K562 (cell line): Measurements from ENCODE around the gene FRMD5. TPM values are rescaled to one million over a fixed set of nuclear protein-coding genes. Genes with fewer than 3 reads are reported as not detected.

Experiments used
- ARID2 ChIP-seq: fragments of 450-650 bp; IDR thresholded peaks from 2 replicates; pipeline ENCODE4 v1.6.1; 2017; ENCODE audit warnings: antibody characterized with exemption, mild to moderate bottlenecking
- CHD1 ChIP-seq: fragments of 200-600 bp; sonication (generic); IDR thresholded peaks from one replicate; pipeline ENCODE4 v1.6.1; 2012; ENCODE audit warnings: mild to moderate bottlenecking, moderate library complexity, low read length, inconsistent platforms
- GTF2E2 ChIP-seq: fragments of 200-800 bp; sonication (Bioruptor generic); IDR thresholded peaks from 2 replicates; pipeline ENCODE4 v1.6.1; 2016; ENCODE audit warnings: missing genetic modification characterization, missing compliant biosample characterization
- HDAC8 ChIP-seq: fragments of 450-650 bp; IDR thresholded peaks from 2 replicates; pipeline ENCODE4 v1.6.1; 2016; ENCODE audit warnings: mild to moderate bottlenecking, missing genetic modification characterization, moderate library complexity, missing compliant biosample characterization
- NFYB ChIP-seq: IDR thresholded peaks from 2 replicates; pipeline ENCODE4 v1.6.1; 2011; ENCODE audit warnings: mild to moderate bottlenecking, moderate library complexity; ENCODE audit not compliant: insufficient read length; ENCODE audit errors: extremely low read depth
- POLR2B ChIP-seq: fragments of 450-650 bp; IDR thresholded peaks from 2 replicates; pipeline ENCODE4 v1.6.1; 2018; ENCODE audit warnings: low read depth; ENCODE audit not compliant: partially characterized antibody
- RAD51 ChIP-seq: fragments of 450-650 bp; IDR thresholded peaks from 2 replicates; pipeline ENCODE4 v1.7.1; 2016; ENCODE audit warnings: low read depth, mild to moderate bottlenecking, borderline replicate concordance
- RBM25 ChIP-seq: fragments of 200-400 bp; formaldehyde crosslinking; IDR thresholded peaks from 2 replicates; pipeline ENCODE4 v1.6.1; 2018; ENCODE audit warnings: low read length, low read depth, moderate library complexity; ENCODE audit not compliant: severe bottlenecking
- RBM34 ChIP-seq: fragments of 200-400 bp; formaldehyde crosslinking; IDR thresholded peaks from 2 replicates; pipeline ENCODE4 v1.6.1; 2018; ENCODE audit warnings: low read length, borderline replicate concordance; ENCODE audit not compliant: insufficient read depth
- RFX1 ChIP-seq: fragments of 450-650 bp; IDR thresholded peaks from 2 replicates; pipeline ENCODE4 v1.6.1; 2016; ENCODE audit warnings: mild to moderate bottlenecking, moderate library complexity
- SRSF7 ChIP-seq: fragments of 200-400 bp; formaldehyde crosslinking; optimal IDR thresholded peaks from 2 replicates; pipeline ENCODE3; 2017; ENCODE audit warnings: mild to moderate bottlenecking, low read depth, low read length
- TCF3 ChIP-seq: sonication (generic); formaldehyde crosslinking; IDR thresholded peaks from 2 replicates; pipeline ENCODE4 v1.4.0; 2020; ENCODE audit warnings: mild to moderate bottlenecking, missing genetic modification reagents
- TCF7 ChIP-seq: sonication (generic); IDR thresholded peaks from 2 replicates; pipeline ENCODE4 v1.6.1; 2016; ENCODE audit warnings: antibody characterized with exemption, borderline replicate concordance
- TOE1 ChIP-seq, 2 experiments: fragments of 450-650 bp in 1 of 2; sonication (generic) in 1 of 2; formaldehyde crosslinking in 1 of 2; IDR thresholded peaks; 2 replicates each; pipeline versions ENCODE4 v1.7.1 to v1.8.0; 2016 to 2022; ENCODE audit warnings: borderline replicate concordance in 2 of 2, mild to moderate bottlenecking in 2 of 2, antibody characterized with exemption in 1 of 2, inconsistent platforms in 1 of 2, low read depth in 1 of 2, missing genetic modification reagents in 1 of 2, moderate library complexity in 1 of 2
- WHSC1 ChIP-seq: IDR thresholded peaks from one replicate; pipeline ENCODE4 v1.6.1; 2012; ENCODE audit warnings: low read length, control low read depth, inconsistent platforms
- XRCC5 ChIP-seq: fragments of 200-400 bp; formaldehyde crosslinking; IDR thresholded peaks from 2 replicates; pipeline ENCODE4 v1.6.1; 2017; ENCODE audit warnings: low read depth, mild to moderate bottlenecking, low read length
- YBX1 ChIP-seq: fragments of 450-650 bp; IDR thresholded peaks from 2 replicates; pipeline ENCODE4 v1.7.1; 2016; ENCODE audit warnings: mild to moderate bottlenecking
- ZEB2 ChIP-seq: fragments of 450-650 bp; IDR thresholded peaks from 2 replicates; pipeline ENCODE4 v1.6.1; 2016
- ZNF274 ChIP-seq: IDR thresholded peaks from 2 replicates; pipeline ENCODE4 v1.6.1; 2011; ENCODE audit warnings: low read depth, mild to moderate bottlenecking, low read length, moderate library complexity, borderline replicate concordance
- ZNF431 ChIP-seq: sonication (generic); formaldehyde crosslinking; IDR thresholded peaks from 2 replicates; pipeline ENCODE4 v1.8.0; 2022; ENCODE audit warnings: mild to moderate bottlenecking, missing genetic modification reagents
- ZNF445 ChIP-seq: fragments of 250-450 bp; sonication (Bioruptor Pico); IDR thresholded peaks from 2 replicates; pipeline ENCODE4 v1.4.0; 2020; ENCODE audit warnings: low read depth, mild to moderate bottlenecking, moderate library complexity
- ZNF707 ChIP-seq: fragments of 250-450 bp; sonication (Bioruptor Pico); conservative IDR thresholded peaks from 2 replicates; pipeline ENCODE4 v1.8.0; 2022; ENCODE audit warnings: inconsistent platforms, mild to moderate bottlenecking, moderate library complexity
- polyA plus RNA-seq, 8 experiments: library from polyadenylated mRNA; depleted of rRNA in 4 of 8; stranded (reverse) in 5 of 8; unstranded in 3 of 8; fragments of >200 nt; fragmentation: Nextera tagmentation in 2 of 8; fragmentation: Illumina TruSeq in 1 of 8; extraction: Ambion mirVana in 2 of 8; extraction: Trizol in 1 of 8; gene quantifications; 2 replicates each; pipeline versions ENCODE4 v1.2.1 to v1.2.3, GENCODE V29; 2011 to 2014; ENCODE audit warnings: inconsistent platforms in 1 of 8, missing spikeins in 1 of 8
- total RNA-seq, 7 experiments: library from RNA; depleted of rRNA in 6 of 7; stranded (reverse); fragments of >200 nt in 6 of 7; fragmentation: Illumina TruSeq in 2 of 7; extraction: Trizol in 2 of 7; gene quantifications; 2 replicates each; pipeline versions ENCODE4 v1.2.1 to v1.2.3, GENCODE V29; 2011 to 2021; ENCODE audit warnings: low replicate concordance in 1 of 7
- TF ChIP-seq, protein P1 (sequence below): sonication (generic); formaldehyde crosslinking; IDR thresholded peaks from 2 replicates; pipeline ENCODE4 v1.5.0; 2020; ENCODE audit warnings: missing genetic modification reagents
- TF ChIP-seq, protein P2 (sequence below): sonication (generic); formaldehyde crosslinking; IDR thresholded peaks from 2 replicates; pipeline ENCODE4 v1.8.1; 2023; ENCODE audit warnings: mild to moderate bottlenecking, missing genetic modification reagents
- TF ChIP-seq, protein P3 (sequence below): fragments of 450-650 bp; formaldehyde crosslinking; IDR thresholded peaks from 2 replicates; pipeline ENCODE4 v1.4.0; 2020; ENCODE audit warnings: mild to moderate bottlenecking, moderate library complexity

The FRMD5 gene
- total and polyA plus RNA-seq, 9 of the 15 experiments (the other 6 are each of a cell fraction or from before 2014, with no cell fraction given) = 0.13 to 0.38 TPM; not detected in 7

DNA sequence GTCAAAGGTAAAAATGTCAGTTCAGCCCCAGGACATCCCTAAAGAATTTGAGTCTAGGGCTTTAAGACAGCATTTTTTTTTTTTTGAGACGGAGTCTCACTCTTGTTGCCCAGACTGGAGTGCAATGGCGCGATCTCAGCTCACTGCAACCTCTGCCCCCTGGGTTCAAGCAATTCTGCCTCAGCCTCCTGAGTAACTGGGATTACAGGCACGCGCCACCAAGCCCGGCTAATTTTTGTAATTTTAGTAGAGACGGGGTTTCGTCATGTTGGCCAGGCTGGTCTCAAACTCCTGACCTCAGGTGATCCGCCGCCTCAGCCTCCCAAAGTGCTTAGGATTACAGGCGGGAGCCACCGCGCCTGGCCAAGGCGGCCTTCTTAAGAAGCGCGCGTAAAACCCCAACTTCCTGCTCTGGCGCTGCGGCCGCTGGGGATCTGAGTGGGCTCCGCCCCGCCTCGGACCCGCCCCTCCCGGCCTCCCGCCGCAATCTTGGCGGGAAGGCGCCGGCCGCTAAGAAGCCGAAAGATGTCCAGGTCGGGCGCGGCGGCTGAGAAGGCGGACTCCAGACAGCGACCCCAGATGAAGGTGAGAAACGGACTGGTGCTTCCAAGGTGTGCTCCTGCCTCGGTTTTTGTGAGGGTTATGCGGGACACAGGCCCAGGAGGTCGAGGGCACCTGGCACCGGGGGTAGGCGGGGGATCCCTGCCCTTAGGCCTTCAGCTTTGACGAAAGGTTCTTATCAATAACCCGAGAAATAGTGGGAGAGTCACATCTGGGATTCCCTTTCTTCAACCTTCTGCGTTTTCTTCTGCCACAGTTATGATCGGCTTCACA, 368.3 kb downstream of the FRMD5 start, which contains the start of gene WDR76 (continued):
- TF ChIP-seq GTF2E2 (tag) (peak; percentile 83), ZEB2 (no peak), ZNF707 (CRISPR knock-in tag) (no peak), TCF3 (no peak), TOE1 (IDR thresholded peaks at IDR 0.05; ENCODE audit: borderline replicate concordance) (peak; percentile 20; the same call in 1 of the 2 replicates), TOE1 (CRISPR knock-in tag; IDR thresholded peaks at IDR 0.05; ENCODE audit: borderline replicate concordance, low read depth) (no peak), CHD1 (no peak), YBX1 (no peak), RAD51 (no peak), NFYB (no peak), POLR2B (peak; percentile 74), ARID2 (peak; percentile 19; the same call in 1 of the 2 replicates), HDAC8 (tag) (peak; percentile 37; the same call in 1 of the 2 replicates), TCF7 (no peak), ZNF274 (no peak), SRSF7 (no peak), RBM25 (no peak), XRCC5 (no peak), ZNF445 (CRISPR knock-in tag) (no peak), RBM34 (no peak), WHSC1 (no peak), ZNF431 (CRISPR knock-in tag) (no peak), RFX1 (no peak)
- TF ChIP-seq, protein P1, sequence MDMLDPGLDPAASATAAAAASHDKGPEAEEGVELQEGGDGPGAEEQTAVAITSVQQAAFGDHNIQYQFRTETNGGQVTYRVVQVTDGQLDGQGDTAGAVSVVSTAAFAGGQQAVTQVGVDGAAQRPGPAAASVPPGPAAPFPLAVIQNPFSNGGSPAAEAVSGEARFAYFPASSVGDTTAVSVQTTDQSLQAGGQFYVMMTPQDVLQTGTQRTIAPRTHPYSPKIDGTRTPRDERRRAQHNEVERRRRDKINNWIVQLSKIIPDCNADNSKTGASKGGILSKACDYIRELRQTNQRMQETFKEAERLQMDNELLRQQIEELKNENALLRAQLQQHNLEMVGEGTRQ (CRISPR knock-in tag) = no peak
- TF ChIP-seq, protein P2, sequence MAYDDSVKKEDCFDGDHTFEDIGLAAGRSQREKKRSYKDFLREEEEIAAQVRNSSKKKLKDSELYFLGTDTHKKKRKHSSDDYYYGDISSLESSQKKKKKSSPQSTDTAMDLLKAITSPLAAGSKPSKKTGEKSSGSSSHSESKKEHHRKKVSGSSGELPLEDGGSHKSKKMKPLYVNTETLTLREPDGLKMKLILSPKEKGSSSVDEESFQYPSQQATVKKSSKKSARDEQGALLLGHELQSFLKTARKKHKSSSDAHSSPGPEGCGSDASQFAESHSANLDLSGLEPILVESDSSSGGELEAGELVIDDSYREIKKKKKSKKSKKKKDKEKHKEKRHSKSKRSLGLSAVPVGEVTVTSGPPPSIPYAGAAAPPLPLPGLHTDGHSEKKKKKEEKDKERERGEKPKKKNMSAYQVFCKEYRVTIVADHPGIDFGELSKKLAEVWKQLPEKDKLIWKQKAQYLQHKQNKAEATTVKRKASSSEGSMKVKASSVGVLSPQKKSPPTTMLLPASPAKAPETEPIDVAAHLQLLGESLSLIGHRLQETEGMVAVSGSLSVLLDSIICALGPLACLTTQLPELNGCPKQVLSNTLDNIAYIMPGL = 0 out of 2 replicates have a peak, but pooled peaks have one; percentile 37
- TF ChIP-seq, protein P3, sequence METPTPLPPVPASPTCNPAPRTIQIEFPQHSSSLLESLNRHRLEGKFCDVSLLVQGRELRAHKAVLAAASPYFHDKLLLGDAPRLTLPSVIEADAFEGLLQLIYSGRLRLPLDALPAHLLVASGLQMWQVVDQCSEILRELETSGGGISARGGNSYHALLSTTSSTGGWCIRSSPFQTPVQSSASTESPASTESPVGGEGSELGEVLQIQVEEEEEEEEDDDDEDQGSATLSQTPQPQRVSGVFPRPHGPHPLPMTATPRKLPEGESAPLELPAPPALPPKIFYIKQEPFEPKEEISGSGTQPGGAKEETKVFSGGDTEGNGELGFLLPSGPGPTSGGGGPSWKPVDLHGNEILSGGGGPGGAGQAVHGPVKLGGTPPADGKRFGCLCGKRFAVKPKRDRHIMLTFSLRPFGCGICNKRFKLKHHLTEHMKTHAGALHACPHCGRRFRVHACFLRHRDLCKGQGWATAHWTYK (CRISPR knock-in tag) = no peak
